Liver (tissue), 9 donors: ENCODE results near the gene HS3ST3B1. TPM values are rescaled to one million over a fixed set of nuclear protein-coding genes. Genes with fewer than 3 reads are reported as not detected.

Experiments
- DNase-seq: peaks from one replicate; pipeline ENCODE4 v3.0.0-alpha.2; 2017; ENCODE audit warnings: low spot score
- H3K27ac ChIP-seq, 2 donors: one replicate each; pipeline ENCODE4 v1.7.0; 2013; ENCODE audit warnings: inconsistent platforms in 2 of 2, low read length in 2 of 2, control low read depth in 1 of 2, low read depth in 1 of 2, mild to moderate bottlenecking in 1 of 2
- H3K27me3 ChIP-seq, 4 donors: one replicate each; pipeline versions ENCODE4 v1.6.1 to v1.7.0; 2013; ENCODE audit warnings: low read length in 3 of 4, inconsistent platforms in 1 of 4, mild to moderate bottlenecking in 1 of 4, moderate library complexity in 1 of 4; ENCODE audit not compliant: control insufficient read depth in 4 of 4, insufficient read depth in 4 of 4
- H3K36me3 ChIP-seq, 4 donors: one replicate each; pipeline versions ENCODE4 v1.6.1 to v1.7.0; 2013; ENCODE audit warnings: low read length in 3 of 4, mild to moderate bottlenecking in 3 of 4, low read depth in 1 of 4, moderate library complexity in 1 of 4; ENCODE audit not compliant: control insufficient read depth in 4 of 4, insufficient read depth in 3 of 4
- H3K4me1 ChIP-seq, 4 donors: one replicate each; pipeline versions ENCODE4 v1.6.1 to v1.7.0; 2013; ENCODE audit warnings: low read length in 3 of 4, mild to moderate bottlenecking in 3 of 4, moderate library complexity in 1 of 4; ENCODE audit not compliant: control insufficient read depth in 4 of 4, insufficient read depth in 4 of 4
- H3K4me3 ChIP-seq, 3 donors: one replicate each; pipeline versions ENCODE4 v1.6.1 to v1.7.0; 2013; ENCODE audit warnings: low read length in 3 of 3, control low read depth in 1 of 3, low read depth in 1 of 3, mild to moderate bottlenecking in 1 of 3
- H3K9ac ChIP-seq, 2 donors: one replicate each; pipeline ENCODE4 v1.7.0; 2013; ENCODE audit warnings: low read length in 2 of 2, mild to moderate bottlenecking in 2 of 2, moderate library complexity in 2 of 2, control low read depth in 1 of 2, low read depth in 1 of 2
- H3K9me3 ChIP-seq, 4 donors: one replicate each; pipeline versions ENCODE4 v1.6.1 to v1.7.0; 2013; ENCODE audit warnings: low read length in 3 of 4; ENCODE audit not compliant: control insufficient read depth in 4 of 4
- CTCF ChIP-seq: fragments of 150-350 bp; IDR thresholded peaks from 2 replicates; pipeline ENCODE4 v1.5.1; 2017; ENCODE audit warnings: improper control_type of control experiment, low read depth, low read length; ENCODE audit not compliant: missing input control
- EGR1 ChIP-seq, 2 donors: IDR thresholded peaks; 2 replicates each; pipeline ENCODE4 v1.6.1; 2016 to 2018; ENCODE audit warnings: antibody characterized with exemption in 2 of 2, low read depth in 2 of 2
- FOXA1 ChIP-seq: IDR thresholded peaks from 2 replicates; pipeline ENCODE4 v1.6.1; 2016; ENCODE audit warnings: antibody characterized with exemption
- FOXA2 ChIP-seq: IDR thresholded peaks from 2 replicates; pipeline ENCODE4 v1.6.1; 2016; ENCODE audit warnings: antibody characterized with exemption
- GABPA ChIP-seq, 2 donors: IDR thresholded peaks in 1 of 2; conservative IDR thresholded peaks in 1 of 2; 2 replicates each; pipeline ENCODE4 v1.6.1; 2016; ENCODE audit warnings: antibody characterized with exemption in 2 of 2, mild to moderate bottlenecking in 1 of 2, moderate library complexity in 1 of 2
- HNF4A ChIP-seq, 2 donors: conservative IDR thresholded peaks; 2 replicates each; pipeline ENCODE4 v1.6.1; 2016; ENCODE audit warnings: antibody characterized with exemption in 2 of 2, mild to moderate bottlenecking in 2 of 2
- HNF4G ChIP-seq: IDR thresholded peaks from 2 replicates; pipeline ENCODE4 v1.6.1; 2016; ENCODE audit warnings: antibody characterized with exemption
- JUND ChIP-seq, 2 donors: IDR thresholded peaks; 2 replicates each; pipeline ENCODE4 v1.6.1; 2016; ENCODE audit warnings: antibody characterized with exemption in 2 of 2
- MAX ChIP-seq: IDR thresholded peaks from 2 replicates; pipeline ENCODE4 v1.6.1; 2016; ENCODE audit warnings: antibody characterized with exemption
- NR2F2 ChIP-seq: IDR thresholded peaks from 2 replicates; pipeline ENCODE4 v1.6.1; 2016; ENCODE audit warnings: antibody characterized with exemption
- RAD21 ChIP-seq, 2 donors: IDR thresholded peaks; 2 replicates each; pipeline ENCODE4 v1.6.1; 2016; ENCODE audit warnings: antibody characterized with exemption in 2 of 2, mild to moderate bottlenecking in 2 of 2
- REST ChIP-seq: IDR thresholded peaks from 2 replicates; pipeline ENCODE4 v1.6.1; 2016; ENCODE audit warnings: antibody characterized with exemption, mild to moderate bottlenecking
- RXRA ChIP-seq, 2 donors: IDR thresholded peaks; 2 replicates each; pipeline ENCODE4 v1.6.1; 2017 to 2018; ENCODE audit warnings: antibody characterized with exemption in 2 of 2, mild to moderate bottlenecking in 1 of 2
- SP1 ChIP-seq: IDR thresholded peaks from 2 replicates; pipeline ENCODE4 v1.6.1; 2018; ENCODE audit warnings: antibody characterized with exemption, mild to moderate bottlenecking
- TAF1 ChIP-seq: conservative IDR thresholded peaks from 2 replicates; pipeline ENCODE4 v1.6.1; 2016; ENCODE audit warnings: antibody characterized with exemption, mild to moderate bottlenecking
- YY1 ChIP-seq: IDR thresholded peaks from 2 replicates; pipeline ENCODE4 v1.6.1; 2016; ENCODE audit warnings: antibody characterized with exemption, mild to moderate bottlenecking
- WGBS: extraction: QIAGEN DNeasy Blood & Tissue Kit; methylation state at CpG from one replicate; pipeline ENCODE4 v1.1.7; 2013; 5-methylcytosine and 5-hydroxymethylcytosine counted together
- polyA plus RNA-seq, 2 donors: library from polyadenylated mRNA; stranded (reverse) in 1 of 2; unstranded in 1 of 2; fragments of 200-250 nt in 1 of 2; fragments of >200 nt in 1 of 2; fragmentation: Nextera tagmentation in 1 of 2; extraction: Ambion mirVana in 1 of 2; gene quantifications; one replicate each; pipeline versions ENCODE4 v1.2.1 to v1.2.3, GENCODE V29; 2013 to 2015
- total RNA-seq, 2 donors: library from RNA; depleted of rRNA; stranded (reverse); fragments of >200 nt; gene quantifications; one replicate each; pipeline ENCODE4 v1.2.3, GENCODE V29; 2014
- TF ChIP-seq, protein P1 (sequence below): IDR thresholded peaks from 2 replicates; pipeline ENCODE4 v1.6.1; 2016; ENCODE audit warnings: antibody characterized with exemption
- TF ChIP-seq, protein P2 (sequence below): IDR thresholded peaks from 2 replicates; pipeline ENCODE4 v1.6.1; 2016; ENCODE audit warnings: antibody characterized with exemption
- donor health status: healthy.
- donor health status: healthy.
- donor health status: healthy.
- donor health status: healthy.
- donor health status: healthy.

Gene HS3ST3B1
- total and polyA plus RNA-seq, 4 donors: 11.9 to 33.5 (median 22.4) TPM

DNA sequence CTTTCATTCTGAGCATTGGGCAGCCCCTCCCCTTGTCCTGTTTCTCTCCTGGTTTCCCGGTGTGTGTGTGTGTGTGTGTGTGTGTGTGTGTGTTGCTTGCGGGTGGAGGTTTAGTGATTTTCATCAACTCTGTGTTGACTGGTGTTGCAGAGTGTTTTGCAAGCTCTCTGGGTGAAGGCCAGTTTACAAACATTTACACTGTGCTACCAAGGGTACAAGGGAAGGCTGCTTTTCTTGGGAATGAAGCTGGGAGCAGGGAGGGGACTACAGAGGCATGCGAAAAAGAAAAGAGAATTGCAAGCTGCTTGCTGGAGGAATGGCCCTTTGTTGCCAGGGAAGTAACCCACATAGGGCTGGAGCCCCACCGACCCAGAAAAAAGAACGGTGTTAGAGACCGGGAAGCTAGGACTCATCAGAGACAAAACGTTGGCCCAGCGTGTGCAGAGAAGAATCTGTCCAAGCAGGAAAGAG lies 29.6 kb downstream of the HS3ST3B1 start:
- Histone ChIP-seq H3K27me3 (no peaks in the 10 kb centered on the region), H3K27ac (peak overlapping the region; percentile 83 to 88), H3K4me3 (peak overlapping the region; percentile 24 to 39 (median 37)), H3K4me1 (peaks cover 10 to 46% (median 42%) of the 10 kb centered on the region in 4 donors), H3K9me3 (no peaks in the 10 kb centered on the region), H3K36me3 (no peaks in the 10 kb centered on the region), H3K9ac (peak overlapping the region in 1 of 2 donors; percentile 77)
- WGBS: 26% methylated on average over 8 of the region's 8 CpGs
- TF ChIP-seq, protein P1, sequence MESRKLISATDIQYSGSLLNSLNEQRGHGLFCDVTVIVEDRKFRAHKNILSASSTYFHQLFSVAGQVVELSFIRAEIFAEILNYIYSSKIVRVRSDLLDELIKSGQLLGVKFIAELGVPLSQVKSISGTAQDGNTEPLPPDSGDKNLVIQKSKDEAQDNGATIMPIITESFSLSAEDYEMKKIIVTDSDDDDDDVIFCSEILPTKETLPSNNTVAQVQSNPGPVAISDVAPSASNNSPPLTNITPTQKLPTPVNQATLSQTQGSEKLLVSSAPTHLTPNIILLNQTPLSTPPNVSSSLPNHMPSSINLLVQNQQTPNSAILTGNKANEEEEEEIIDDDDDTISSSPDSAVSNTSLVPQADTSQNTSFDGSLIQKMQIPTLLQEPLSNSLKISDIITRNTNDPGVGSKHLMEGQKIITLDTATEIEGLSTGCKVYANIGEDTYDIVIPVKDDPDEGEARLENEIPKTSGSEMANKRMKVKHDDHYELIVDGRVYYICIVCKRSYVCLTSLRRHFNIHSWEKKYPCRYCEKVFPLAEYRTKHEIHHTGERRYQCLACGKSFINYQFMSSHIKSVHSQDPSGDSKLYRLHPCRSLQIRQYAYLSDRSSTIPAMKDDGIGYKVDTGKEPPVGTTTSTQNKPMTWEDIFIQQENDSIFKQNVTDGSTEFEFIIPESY: peak; percentile 38
- TF ChIP-seq HNF4G (no peak), CTCF (peak; percentile 1), TAF1 (no peak), YY1 (peak; percentile 47), REST (peak; percentile 31), FOXA1 (peak; percentile 55), EGR1 (IDR thresholded peaks at IDR 0.05; ENCODE audit: low read depth in 2 of 2) (peak in 1 of 2 donors; percentile 47), GABPA (IDR thresholded peaks at IDR 0.05 in 1 of 2, conservative IDR thresholded peaks at IDR 0.05 in 1 of 2) (peak in 1 of 2 donors; percentile 31), MAX (peak; percentile 86), RAD21 (IDR thresholded peaks at IDR 0.05) (peak; percentile 27 to 64), SP1 (peak; percentile 74), HNF4A (conservative IDR thresholded peaks at IDR 0.05) (peak; percentile 68 to 72), FOXA2 (peak; percentile 75), NR2F2 (no peak), JUND (IDR thresholded peaks at IDR 0.05) (peak in 1 of 2 donors; percentile 11), RXRA (IDR thresholded peaks at IDR 0.05) (peak; percentile 71 to 87)
- TF ChIP-seq, protein P2, sequence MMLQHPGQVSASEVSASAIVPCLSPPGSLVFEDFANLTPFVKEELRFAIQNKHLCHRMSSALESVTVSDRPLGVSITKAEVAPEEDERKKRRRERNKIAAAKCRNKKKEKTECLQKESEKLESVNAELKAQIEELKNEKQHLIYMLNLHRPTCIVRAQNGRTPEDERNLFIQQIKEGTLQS: no peak
- DNase-seq: peak; percentile 77
